HepG2 (cell line): ENCODE results near the gene KRT7. TPM values are rescaled to one million over a fixed set of nuclear protein-coding genes. Genes with fewer than 3 reads are reported as not detected.

Experiments used
- ATAC-seq: fragments of 200-7000 bp; cut with Tn5 transposase; 3 replicates; pipeline ENCODE4 v1.9.1; 2020; ENCODE audit warnings: mild to moderate bottlenecking, moderate library complexity
- BruUV-seq: library from RNA; stranded (reverse); fragments of 400-500 nt; replicated peaks from 2 replicates; lab custom pipeline; 2021; lab: Mats Ljungman, UMichigan
- CTCF ChIA-PET: fragments of 300-600 bp; formaldehyde crosslinking; extraction: SDS; loops from one replicate; lab custom pipeline; 2021; ENCODE audit warnings: low total read pairs, inconsistent platforms, low intra/inter-chr PET ratio; lab: Yijun Ruan, JAX
- POLR2A ChIA-PET: fragments of 350-600 bp; sonication (Branson Sonifier 250); formaldehyde crosslinking; loops from one replicate; lab custom pipeline; 2020; ENCODE audit warnings: antibody characterized with exemption, inconsistent platforms; lab: Yijun Ruan, JAX
- DNase-seq: peaks from one replicate; pipeline ENCODE4 v3.0.0-alpha.2; 2015; ENCODE audit warnings: low spot score
- FAIRE-seq: peaks from 3 replicates; lab custom pipeline; 2011; peaks lifted over from hg19 to GRCh38; lab: Jason Lieb, UNC
- H2AFZ ChIP-seq: one replicate; pipeline ENCODE4 v1.6.1; 2011; ENCODE audit warnings: low read length, inconsistent platforms
- H3K27ac ChIP-seq: fragments of 300-600 bp; 3 replicates; pipeline ENCODE4 v1.8.0; 2011; ENCODE audit warnings: mixed run types, mild to moderate bottlenecking, mixed read lengths, low read length, inconsistent platforms; ENCODE audit not compliant: insufficient read depth; ENCODE audit errors: extremely low read length
- H3K27me3 ChIP-seq, 2 experiments: fragments of 200-600 bp in 1 of 2; 2 replicates in 1 of 2; 3 replicates in 1 of 2; pipeline versions ENCODE4 v1.6.0 to v1.8.0; 2011; ENCODE audit warnings: low read length in 2 of 2, mild to moderate bottlenecking in 2 of 2, moderate library complexity in 2 of 2, inconsistent platforms in 1 of 2; ENCODE audit not compliant: insufficient read depth in 2 of 2, control insufficient read depth in 1 of 2
- H3K36me3 ChIP-seq, 2 experiments: fragments of 200-600 bp in 1 of 2; replicated peaks in 1 of 2; 2 replicates in 1 of 2; 3 replicates in 1 of 2; pipeline versions ENCODE4 v1.5.1 to v1.8.0; 2011; ENCODE audit warnings: low read length in 2 of 2, inconsistent platforms in 1 of 2; ENCODE audit not compliant: insufficient read depth in 2 of 2, control insufficient read depth in 1 of 2
- H3K4me1 ChIP-seq: 2 replicates; pipeline ENCODE4 v1.5.1; 2012; ENCODE audit warnings: low read length, inconsistent platforms; ENCODE audit not compliant: insufficient read depth
- H3K4me2 ChIP-seq: 2 replicates; pipeline ENCODE4 v1.6.0; 2011; ENCODE audit warnings: low read depth, low read length, inconsistent platforms
- H3K4me3 ChIP-seq, 3 experiments: fragments of 200-600 bp in 1 of 3; sonication (generic), shearing (Covaris generic) in 1 of 3; replicated peaks in 1 of 3; 2 replicates each; pipeline ENCODE4 v1.5.1; 2011 to 2016; ENCODE audit warnings: low read length in 3 of 3, inconsistent platforms in 2 of 3, low read depth in 2 of 3, mild to moderate bottlenecking in 2 of 3, control low read depth in 1 of 3, mixed read lengths in 1 of 3; ENCODE audit not compliant: insufficient read depth in 1 of 3
- H3K79me2 ChIP-seq: one replicate; pipeline ENCODE4 v1.6.1; 2011; ENCODE audit warnings: low read length, inconsistent platforms; ENCODE audit not compliant: insufficient read depth
- H3K9ac ChIP-seq: 2 replicates; pipeline ENCODE4 v1.6.0; 2011; ENCODE audit warnings: mild to moderate bottlenecking, low read depth, low read length, inconsistent platforms; ENCODE audit not compliant: insufficient read depth
- H3K9me3 ChIP-seq: 2 replicates; pipeline ENCODE4 v1.5.1; 2012; ENCODE audit warnings: mild to moderate bottlenecking, low read length
- H4K20me1 ChIP-seq: 2 replicates; pipeline ENCODE4 v1.6.0; 2011; ENCODE audit warnings: inconsistent platforms, mild to moderate bottlenecking, low read length, moderate library complexity; ENCODE audit not compliant: insufficient read depth
- CBX5 ChIP-seq: sonication (generic); formaldehyde crosslinking; IDR thresholded peaks from 2 replicates; pipeline ENCODE4 v1.4.0; 2020; ENCODE audit warnings: missing genetic modification reagents, borderline replicate concordance
- GZF1 ChIP-seq: sonication (generic); formaldehyde crosslinking; IDR thresholded peaks from 2 replicates; pipeline ENCODE4 v1.5.1; 2020; ENCODE audit warnings: mild to moderate bottlenecking, missing genetic modification reagents
- MIXL1 ChIP-seq: IDR thresholded peaks from 2 replicates; pipeline ENCODE4 v1.6.1; 2016
- MXI1 ChIP-seq: IDR thresholded peaks from 3 replicates; pipeline ENCODE4 v1.6.1; 2012; ENCODE audit warnings: low read depth, low read length, inconsistent platforms, borderline replicate concordance
- POGZ ChIP-seq: sonication (generic); formaldehyde crosslinking; IDR thresholded peaks from 2 replicates; pipeline ENCODE4 v1.4.0; 2020; ENCODE audit warnings: mild to moderate bottlenecking, missing genetic modification reagents
- SMAD1 ChIP-seq: sonication (generic); formaldehyde crosslinking; IDR thresholded peaks from 2 replicates; pipeline ENCODE4 v1.4.0; 2020; ENCODE audit warnings: missing genetic modification reagents, low read depth, mild to moderate bottlenecking, borderline replicate concordance
- ZBTB7B ChIP-seq: sonication (generic); formaldehyde crosslinking; IDR thresholded peaks from 2 replicates; pipeline ENCODE4 v1.4.0; 2020; ENCODE audit warnings: missing genetic modification reagents
- ZFX ChIP-seq: sonication (generic); formaldehyde crosslinking; IDR thresholded peaks from 2 replicates; pipeline ENCODE4 v1.4.0; 2020; ENCODE audit warnings: mild to moderate bottlenecking, low read depth, missing genetic modification reagents, moderate library complexity
- ZNF350 ChIP-seq: sonication (generic); formaldehyde crosslinking; IDR thresholded peaks from 2 replicates; pipeline ENCODE4 v1.4.0; 2020; ENCODE audit warnings: mild to moderate bottlenecking, low read depth, missing genetic modification reagents, borderline replicate concordance
- ZNF547 ChIP-seq: sonication (generic); formaldehyde crosslinking; IDR thresholded peaks from 2 replicates; pipeline ENCODE4 v1.5.1; 2020; ENCODE audit warnings: mild to moderate bottlenecking, missing genetic modification reagents
- ZNF556 ChIP-seq: sonication (generic); formaldehyde crosslinking; IDR thresholded peaks from 2 replicates; pipeline ENCODE4 v1.4.0; 2020; ENCODE audit warnings: mild to moderate bottlenecking, missing genetic modification reagents, borderline replicate concordance
- ZNF761 ChIP-seq: sonication (generic); formaldehyde crosslinking; conservative IDR thresholded peaks from 2 replicates; pipeline ENCODE4 v1.4.0; 2020; ENCODE audit warnings: mild to moderate bottlenecking, missing genetic modification reagents
- ZNF883 ChIP-seq: sonication (generic); formaldehyde crosslinking; IDR thresholded peaks from 2 replicates; pipeline ENCODE4 v1.5.1; 2020; ENCODE audit warnings: mild to moderate bottlenecking, missing genetic modification reagents; ENCODE audit errors: not compliant biosample characterization
- WGBS: methylation state at CpG from one replicate; pipeline ENCODE4 v1.1.6; 2017; ENCODE audit warnings: low lambda C conversion rate; 5-methylcytosine and 5-hydroxymethylcytosine counted together
- in situ Hi-C: cut with HindIII; loops from 2 replicates; pipeline ENCODE4 v1.10.0; 2017; ENCODE audit warnings: low pct_unique_long_range_greater_than_20kb; ENCODE audit not compliant: extremely low pct_ligation_motif_present
- intact Hi-C: fragments of 100-400 bp; cut with micrococcal nuclease; formaldehyde crosslinking; loops from one replicate; pipeline ENCODE4 v1.10.0; 2022; ENCODE audit not compliant: unreplicated experiment
- polyA plus RNA-seq, 8 experiments: library from polyadenylated mRNA; depleted of rRNA in 3 of 8; stranded (reverse) in 7 of 8; unstranded in 1 of 8; fragments of >200 nt; fragmentation: Illumina TruSeq in 4 of 8; extraction: Trizol in 4 of 8; gene quantifications; 2 replicates each; pipeline versions ENCODE4 v1.2.1 to v1.2.3, GENCODE V29; 2011 to 2016; ENCODE audit warnings: low read depth in 4 of 8, missing spikeins in 1 of 8, mixed read lengths in 1 of 8; ENCODE audit not compliant: insufficient read depth in 1 of 8
- total RNA-seq, 5 experiments: library from RNA; depleted of rRNA; stranded (reverse); fragments of >200 nt; fragmentation: Illumina TruSeq; extraction: Trizol; gene quantifications; 2 replicates each; pipeline ENCODE4 v1.2.3, GENCODE V29; 2016; ENCODE audit warnings: low read depth in 1 of 5
- TF ChIP-seq, protein P1 (sequence below): sonication (generic); formaldehyde crosslinking; IDR thresholded peaks from 2 replicates; pipeline ENCODE4 v1.9.0; 2021; ENCODE audit warnings: mild to moderate bottlenecking, missing genetic modification reagents
- TF ChIP-seq, protein P2 (sequence below): sonication (generic); formaldehyde crosslinking; IDR thresholded peaks from 2 replicates; pipeline ENCODE4 v1.4.0; 2020; ENCODE audit warnings: missing genetic modification reagents

The KRT7 gene
- total and polyA plus RNA-seq, 2 of the 13 experiments (the other 11 are each of a cell fraction or from before 2014, with no cell fraction given) = 0.83 TPM; not detected in 1

- no peak overlapping the region for H3K4me2 ChIP-seq
- H3K36me3 ChIP-seq = no peaks in the 10 kb centered on the region
- no peak overlapping the region for H3K4me3 ChIP-seq
- ChIA-PET CTCF (no interaction called here), POLR2A (no interaction called here)
- no peak overlapping the region for H3K9ac ChIP-seq
- in situ Hi-C loops (no loop called here), intact Hi-C loops (no loop called here)
- FAIRE-seq (no peak), ATAC-seq (no peak), DNase-seq (no peak)
- H3K27me3 ChIP-seq = peaks cover 6 to 55% of the 10 kb centered on the region in 2 experiments; a peak in 4 of 5 replicates
- H3K27ac ChIP-seq = no peak overlapping the region
- WGBS = 21% methylated on average over 4 of the region's 18 CpGs
- BruUV-seq = no TSS peak
- H2AFZ ChIP-seq = no peak overlapping the region
- H3K9me3 ChIP-seq = no peaks in the 10 kb centered on the region
- H4K20me1 ChIP-seq = no peaks in the 10 kb centered on the region
- no peaks in the 10 kb centered on the region for H3K79me2 ChIP-seq
- peaks cover 20% of the 10 kb centered on the region for H3K4me1 ChIP-seq
- TF ChIP-seq GZF1 (CRISPR knock-in tag) (no peak), POGZ (CRISPR knock-in tag) (no peak), ZNF556 (no peak), CBX5 (no peak), ZFX (CRISPR knock-in tag) (no peak), ZBTB7B (no peak), MXI1 (no peak), MIXL1 (CRISPR knock-in tag) (no peak), ZNF547 (no peak), ZNF761 (CRISPR knock-in tag) (no peak), ZNF883 (CRISPR knock-in tag) (no peak), SMAD1 (CRISPR knock-in tag) (no peak), ZNF350 (no peak)
- TF ChIP-seq, protein P1, sequence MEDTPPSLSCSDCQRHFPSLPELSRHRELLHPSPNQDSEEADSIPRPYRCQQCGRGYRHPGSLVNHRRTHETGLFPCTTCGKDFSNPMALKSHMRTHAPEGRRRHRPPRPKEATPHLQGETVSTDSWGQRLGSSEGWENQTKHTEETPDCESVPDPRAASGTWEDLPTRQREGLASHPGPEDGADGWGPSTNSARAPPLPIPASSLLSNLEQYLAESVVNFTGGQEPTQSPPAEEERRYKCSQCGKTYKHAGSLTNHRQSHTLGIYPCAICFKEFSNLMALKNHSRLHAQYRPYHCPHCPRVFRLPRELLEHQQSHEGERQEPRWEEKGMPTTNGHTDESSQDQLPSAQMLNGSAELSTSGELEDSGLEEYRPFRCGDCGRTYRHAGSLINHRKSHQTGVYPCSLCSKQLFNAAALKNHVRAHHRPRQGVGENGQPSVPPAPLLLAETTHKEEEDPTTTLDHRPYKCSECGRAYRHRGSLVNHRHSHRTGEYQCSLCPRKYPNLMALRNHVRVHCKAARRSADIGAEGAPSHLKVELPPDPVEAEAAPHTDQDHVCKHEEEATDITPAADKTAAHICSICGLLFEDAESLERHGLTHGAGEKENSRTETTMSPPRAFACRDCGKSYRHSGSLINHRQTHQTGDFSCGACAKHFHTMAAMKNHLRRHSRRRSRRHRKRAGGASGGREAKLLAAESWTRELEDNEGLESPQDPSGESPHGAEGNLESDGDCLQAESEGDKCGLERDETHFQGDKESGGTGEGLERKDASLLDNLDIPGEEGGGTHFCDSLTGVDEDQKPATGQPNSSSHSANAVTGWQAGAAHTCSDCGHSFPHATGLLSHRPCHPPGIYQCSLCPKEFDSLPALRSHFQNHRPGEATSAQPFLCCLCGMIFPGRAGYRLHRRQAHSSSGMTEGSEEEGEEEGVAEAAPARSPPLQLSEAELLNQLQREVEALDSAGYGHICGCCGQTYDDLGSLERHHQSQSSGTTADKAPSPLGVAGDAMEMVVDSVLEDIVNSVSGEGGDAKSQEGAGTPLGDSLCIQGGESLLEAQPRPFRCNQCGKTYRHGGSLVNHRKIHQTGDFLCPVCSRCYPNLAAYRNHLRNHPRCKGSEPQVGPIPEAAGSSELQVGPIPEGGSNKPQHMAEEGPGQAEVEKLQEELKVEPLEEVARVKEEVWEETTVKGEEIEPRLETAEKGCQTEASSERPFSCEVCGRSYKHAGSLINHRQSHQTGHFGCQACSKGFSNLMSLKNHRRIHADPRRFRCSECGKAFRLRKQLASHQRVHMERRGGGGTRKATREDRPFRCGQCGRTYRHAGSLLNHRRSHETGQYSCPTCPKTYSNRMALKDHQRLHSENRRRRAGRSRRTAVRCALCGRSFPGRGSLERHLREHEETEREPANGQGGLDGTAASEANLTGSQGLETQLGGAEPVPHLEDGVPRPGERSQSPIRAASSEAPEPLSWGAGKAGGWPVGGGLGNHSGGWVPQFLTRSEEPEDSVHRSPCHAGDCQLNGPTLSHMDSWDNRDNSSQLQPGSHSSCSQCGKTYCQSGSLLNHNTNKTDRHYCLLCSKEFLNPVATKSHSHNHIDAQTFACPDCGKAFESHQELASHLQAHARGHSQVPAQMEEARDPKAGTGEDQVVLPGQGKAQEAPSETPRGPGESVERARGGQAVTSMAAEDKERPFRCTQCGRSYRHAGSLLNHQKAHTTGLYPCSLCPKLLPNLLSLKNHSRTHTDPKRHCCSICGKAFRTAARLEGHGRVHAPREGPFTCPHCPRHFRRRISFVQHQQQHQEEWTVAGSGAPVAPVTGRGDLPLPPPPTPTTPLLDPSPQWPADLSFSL (CRISPR knock-in tag) = no peak
- TF ChIP-seq, protein P2, sequence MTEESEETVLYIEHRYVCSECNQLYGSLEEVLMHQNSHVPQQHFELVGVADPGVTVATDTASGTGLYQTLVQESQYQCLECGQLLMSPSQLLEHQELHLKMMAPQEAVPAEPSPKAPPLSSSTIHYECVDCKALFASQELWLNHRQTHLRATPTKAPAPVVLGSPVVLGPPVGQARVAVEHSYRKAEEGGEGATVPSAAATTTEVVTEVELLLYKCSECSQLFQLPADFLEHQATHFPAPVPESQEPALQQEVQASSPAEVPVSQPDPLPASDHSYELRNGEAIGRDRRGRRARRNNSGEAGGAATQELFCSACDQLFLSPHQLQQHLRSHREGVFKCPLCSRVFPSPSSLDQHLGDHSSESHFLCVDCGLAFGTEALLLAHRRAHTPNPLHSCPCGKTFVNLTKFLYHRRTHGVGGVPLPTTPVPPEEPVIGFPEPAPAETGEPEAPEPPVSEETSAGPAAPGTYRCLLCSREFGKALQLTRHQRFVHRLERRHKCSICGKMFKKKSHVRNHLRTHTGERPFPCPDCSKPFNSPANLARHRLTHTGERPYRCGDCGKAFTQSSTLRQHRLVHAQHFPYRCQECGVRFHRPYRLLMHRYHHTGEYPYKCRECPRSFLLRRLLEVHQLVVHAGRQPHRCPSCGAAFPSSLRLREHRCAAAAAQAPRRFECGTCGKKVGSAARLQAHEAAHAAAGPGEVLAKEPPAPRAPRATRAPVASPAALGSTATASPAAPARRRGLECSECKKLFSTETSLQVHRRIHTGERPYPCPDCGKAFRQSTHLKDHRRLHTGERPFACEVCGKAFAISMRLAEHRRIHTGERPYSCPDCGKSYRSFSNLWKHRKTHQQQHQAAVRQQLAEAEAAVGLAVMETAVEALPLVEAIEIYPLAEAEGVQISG = no peak
Measured at GRCh38 chr12:52248541-52249461, 15.8 kb downstream of the KRT7 start.
